NOMO-1 treated with dmso at 0.1 percent for 144 hours (cell line): ENCODE data around the gene PLXNA2.

ENCODE experiments used
- DNase-seq: peaks from one replicate; lab custom pipeline; 2025; ENCODE audit not compliant: unreplicated experiment; lab: John Stamatoyannopoulos, UW

PLXNA2 gene

GRCh38 chr1:208101661-208102431, 142.3 kb downstream of the PLXNA2 start:
- DNase-seq: no peak

- DNase-seq: no peak
These were observed 143.3 kb downstream of the PLXNA2 start for GRCh38 chr1:208100906-208101305.

GRCh38 chr1:208100106-208100505, 144.1 kb downstream of the PLXNA2 start:
- DNase-seq: no peak

- DNase-seq: no peak
These were observed 145.4 kb downstream of the PLXNA2 start for GRCh38 chr1:208098773-208099172.

- no peak for DNase-seq
These were observed 150.1 kb downstream of the PLXNA2 start for GRCh38 chr1:208093754-208094719.

GRCh38 chr1:208093046-208093445, 151.1 kb downstream of the PLXNA2 start:
- no peak for DNase-seq

- no peak for DNase-seq
These were observed 153.5 kb downstream of the PLXNA2 start for GRCh38 chr1:208090388-208091301.

GRCh38 chr1:208089761-208090370, 154.3 kb downstream of the PLXNA2 start:
- no peak for DNase-seq

- DNase-seq: no peak
These were observed 155.0 kb downstream of the PLXNA2 start for GRCh38 chr1:208089149-208089548.

GRCh38 chr1:208088319-208088718, 155.9 kb downstream of the PLXNA2 start:
- DNase-seq: no peak

GRCh38 chr1:208085655-208086515, 158.3 kb downstream of the PLXNA2 start:
- DNase-seq: no peak

GRCh38 chr1:208084764-208085163, 159.4 kb downstream of the PLXNA2 start:
- no peak for DNase-seq

- no peak for DNase-seq
These were observed 160.0 kb downstream of the PLXNA2 start for GRCh38 chr1:208084220-208084619.

- no peak for DNase-seq
These were observed 160.5 kb downstream of the PLXNA2 start for GRCh38 chr1:208083715-208084085.

GRCh38 chr1:208083016-208083714, 161.0 kb downstream of the PLXNA2 start:
- DNase-seq: no peak

- DNase-seq: no peak
These were observed 162.2 kb downstream of the PLXNA2 start for GRCh38 chr1:208081972-208082371.

GRCh38 chr1:208080396-208081286, 163.5 kb downstream of the PLXNA2 start:
- DNase-seq: no peak

GRCh38 chr1:208079161-208079560, 165.0 kb downstream of the PLXNA2 start:
- no peak for DNase-seq
